ENCODE results near the gene GRAMD1A.

The GRAMD1A gene

DNA sequence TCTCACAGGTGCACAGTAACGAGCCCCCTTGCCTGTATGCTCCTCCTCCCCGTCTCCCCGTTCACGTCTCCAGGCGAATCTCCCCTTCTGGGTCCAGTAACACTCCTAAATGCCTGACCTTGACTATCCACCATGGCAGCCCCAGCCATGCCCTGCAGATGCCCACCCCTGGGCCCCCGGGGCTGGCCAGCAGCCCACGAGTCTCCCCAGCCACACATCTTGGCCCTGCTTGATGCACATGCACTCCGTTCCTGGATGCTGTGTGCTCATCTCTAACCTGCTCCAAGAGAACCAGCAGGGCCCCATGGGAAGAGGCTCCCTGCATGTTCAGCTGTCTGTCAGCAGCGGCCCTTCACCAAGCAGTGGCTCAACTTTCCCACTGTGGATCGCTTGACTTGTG is 73.4 kb downstream of the GRAMD1A start:
- DNase-seq (ENCODE audit: low spot score), result no peak
- FAIRE-seq, result no peak

DNA sequence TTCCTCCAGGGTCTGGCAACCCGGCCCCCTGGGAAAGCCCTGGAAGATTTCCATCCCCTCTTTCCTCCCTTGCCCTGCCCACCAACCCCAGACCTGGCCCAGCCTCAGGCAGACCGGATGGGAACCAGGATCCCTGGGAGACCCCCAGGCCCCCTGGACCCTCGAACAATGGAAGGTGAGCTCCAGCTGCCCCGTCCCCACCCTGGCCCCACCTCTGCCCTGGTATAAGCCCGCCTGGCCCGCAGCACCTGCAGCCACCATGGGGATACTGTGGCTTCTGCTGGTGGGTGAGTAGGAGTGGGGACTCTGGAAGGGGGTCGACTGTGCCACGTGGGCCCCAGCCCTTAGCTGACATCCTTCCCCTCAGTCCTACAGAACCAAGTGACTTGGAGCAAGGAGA is 73.8 kb downstream of the GRAMD1A start:
- FAIRE-seq, result no peak
- DNase-seq (ENCODE audit: low spot score), result no peak

DNA sequence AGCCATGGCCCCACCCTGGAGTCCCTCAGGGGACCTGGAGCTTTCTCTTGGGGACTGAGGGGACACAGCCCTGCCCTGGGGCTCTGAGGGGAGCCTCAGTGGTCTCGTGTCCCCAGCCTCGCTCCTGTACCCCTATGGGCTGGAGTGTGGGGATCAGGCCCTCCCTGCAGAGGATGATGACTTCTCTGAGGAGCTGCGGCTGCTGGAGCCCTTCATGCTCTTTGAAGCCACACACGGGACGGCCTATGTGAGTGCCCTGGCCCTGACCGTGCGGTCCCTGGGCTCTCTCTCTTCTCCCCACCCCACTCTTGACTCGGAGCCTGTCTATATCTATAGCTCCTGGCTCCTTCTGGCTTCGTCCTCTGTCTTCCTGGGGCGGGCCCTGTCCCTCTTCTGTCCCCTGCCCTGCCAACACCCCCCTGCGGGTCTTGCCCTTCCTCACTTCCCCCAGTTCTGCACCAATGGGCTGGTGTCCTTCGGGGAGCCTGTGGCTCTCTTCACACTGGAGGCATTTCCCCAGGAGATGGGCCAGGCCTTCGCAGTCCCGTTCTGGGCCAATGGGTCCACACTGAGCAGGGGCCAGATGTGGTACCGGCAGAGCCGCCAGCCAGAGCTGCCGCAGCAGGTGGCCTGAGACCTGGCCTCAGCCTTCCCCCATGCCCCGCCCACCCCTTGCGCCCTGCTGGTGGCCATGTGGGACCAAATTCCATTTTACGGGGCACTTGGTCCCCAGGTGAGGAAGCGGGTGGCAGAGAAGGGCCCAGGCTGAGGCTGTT is 74.5 kb downstream of the GRAMD1A start:
- FAIRE-seq (no peak), DNase-seq (ENCODE audit: low spot score) (no peak)

DNA sequence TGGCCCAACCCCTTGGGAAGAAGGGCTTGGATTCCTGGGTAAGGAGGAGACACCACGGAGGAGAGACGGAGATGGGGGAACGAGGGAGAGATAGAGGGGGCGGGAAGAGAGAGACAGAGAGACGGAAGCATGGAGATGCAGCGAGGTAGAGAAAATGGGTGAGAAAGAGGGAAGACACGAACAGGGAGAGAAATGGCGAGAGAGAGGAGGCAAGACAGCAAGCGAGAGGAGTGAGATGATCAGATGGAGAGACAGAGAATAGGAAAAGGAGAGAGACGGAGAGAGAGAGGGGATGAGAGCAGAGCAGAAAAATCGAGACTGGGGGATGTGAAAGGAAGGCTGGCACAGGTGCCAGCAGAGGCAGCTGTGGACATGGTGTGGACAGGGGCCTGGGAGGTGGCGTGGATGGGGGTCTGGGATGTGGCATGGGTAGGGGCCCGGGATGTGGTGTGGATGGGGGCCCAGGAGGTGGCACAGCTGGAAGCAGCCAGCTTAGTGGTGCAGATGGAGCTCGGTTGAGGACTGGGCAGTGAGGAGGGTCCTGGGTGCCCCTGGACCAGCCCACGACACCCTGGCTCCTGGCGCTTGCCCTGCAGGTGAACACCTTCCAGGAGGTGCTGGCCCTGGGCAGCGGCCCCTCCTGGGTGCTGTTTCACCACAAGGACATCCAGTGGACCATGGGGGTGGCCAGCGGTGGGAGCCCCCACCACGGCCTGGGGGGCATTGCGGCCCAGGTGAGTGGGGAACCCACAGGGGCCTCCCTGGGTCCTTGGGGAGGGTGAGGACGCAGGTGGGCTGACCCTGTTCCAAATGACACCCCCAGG is 75.3 kb downstream of the GRAMD1A start:
- DNase-seq (ENCODE audit: low spot score), result no peak
- no peak for FAIRE-seq

DNA sequence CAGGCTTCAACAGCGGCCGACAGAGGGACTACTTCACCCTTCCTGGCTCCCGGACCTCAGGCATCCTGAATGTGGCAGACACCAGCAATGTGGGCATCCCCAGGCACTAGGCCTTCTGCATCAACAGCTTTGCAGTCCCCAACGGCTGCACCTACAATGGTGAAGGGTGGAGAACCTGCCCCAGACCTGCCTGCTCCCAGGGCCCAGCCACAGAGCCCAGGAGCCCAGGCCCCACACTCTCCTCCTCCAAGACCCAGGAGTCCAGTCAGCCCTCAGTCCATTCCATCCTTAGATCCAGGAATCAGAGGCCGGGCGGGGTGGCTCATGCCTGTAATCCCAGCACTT is 75.9 kb downstream of the GRAMD1A start:
- no peak for DNase-seq (ENCODE audit: low spot score)
- FAIRE-seq, result no peak

Measured in RCC 7860 (cell line).